GM18502 (cell line): Measurements from ENCODE around the gene C16orf74.

Experiments used
- ATAC-seq: cut with Tn5 transposase; IDR thresholded peaks from one replicate; pipeline ENCODE4 v1.9.1; 2021; ENCODE audit warnings: mild to moderate bottlenecking; ENCODE audit not compliant: unreplicated experiment, poor library complexity

Gene C16orf74

GRCh38 chr16:85661740-85662481 is 89.0 kb downstream of the C16orf74 start:
- no peak for ATAC-seq

GRCh38 chr16:85660843-85661739 is 89.8 kb downstream of the C16orf74 start:
- no peak for ATAC-seq

GRCh38 chr16:85659805-85660511 is 90.9 kb downstream of the C16orf74 start:
- no peak for ATAC-seq

DNA sequence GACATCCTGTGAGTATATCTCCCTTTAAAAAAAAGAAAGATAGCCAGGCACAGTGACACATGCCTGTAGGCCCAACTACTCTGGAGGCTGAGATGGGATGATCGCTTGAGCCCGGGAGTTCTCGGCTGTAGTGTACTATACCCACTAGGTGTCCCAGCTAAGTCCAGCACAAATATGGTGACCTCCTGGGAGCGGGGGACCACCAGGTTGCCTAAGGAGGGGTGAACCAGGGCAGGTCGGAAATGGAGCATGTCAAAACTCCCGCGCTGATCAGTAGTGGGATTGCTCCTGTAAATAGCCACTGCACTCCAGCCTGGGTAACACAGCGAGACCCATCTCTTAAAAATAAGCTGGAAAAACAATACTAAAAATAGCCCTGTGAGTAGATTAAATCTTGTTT is 91.6 kb downstream of the C16orf74 start:
- ATAC-seq = no peak

DNA sequence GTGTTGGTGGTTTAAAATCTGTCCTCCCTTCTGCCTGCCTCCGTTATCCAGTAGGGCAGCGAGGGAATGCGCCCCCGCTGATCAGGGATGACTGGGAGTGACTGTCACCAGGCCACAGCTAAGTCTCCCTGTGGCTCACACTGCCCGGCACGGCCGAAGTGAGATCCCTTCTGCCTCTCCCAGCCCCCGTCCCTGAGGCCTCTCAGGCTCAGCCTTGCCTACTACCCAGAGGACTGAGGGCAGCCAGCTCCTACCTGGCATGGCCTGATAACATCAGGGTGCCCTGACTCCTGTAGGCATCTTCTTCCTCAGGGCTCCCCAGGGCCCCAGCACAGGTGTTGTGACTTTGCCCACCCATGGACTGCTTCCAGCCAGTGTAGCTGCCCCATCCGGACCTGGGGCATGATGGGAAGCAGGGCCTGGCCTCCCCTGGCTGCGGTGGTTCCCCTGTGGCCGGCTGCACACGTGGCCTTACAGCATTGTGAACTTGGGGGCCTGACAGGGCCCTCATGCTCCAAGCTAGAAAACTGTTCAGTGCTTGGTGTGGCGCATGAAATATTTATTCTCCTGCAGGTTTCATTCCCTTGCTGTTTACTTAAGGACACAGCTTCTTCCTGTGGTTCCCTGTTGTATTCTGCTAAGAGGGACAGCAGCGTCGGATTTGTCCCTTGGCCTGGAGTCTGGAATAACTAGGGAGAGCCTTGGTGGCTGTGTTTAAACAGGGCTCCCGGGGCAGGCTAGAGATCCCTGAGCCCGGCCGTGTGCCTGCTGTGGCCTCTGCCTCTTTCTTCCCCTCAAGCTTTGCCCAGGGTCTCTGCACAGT is 92.2 kb downstream of the C16orf74 start:
- ATAC-seq = no peak

- no peak for ATAC-seq
Observed at GRCh38 chr16:85657996-85658395, 92.9 kb downstream of the C16orf74 start.
